T-helper 17 cell (primary cell): ENCODE results near the gene RAD50. TPM values are rescaled to one million over a fixed set of nuclear protein-coding genes. Genes with fewer than 3 reads are reported as not detected.

Experiments used
- ATAC-seq: fragments of 150-1000 bp; cut with Tn5 transposase; 2 replicates; pipeline ENCODE4 v1.10.0; 2021; ENCODE audit warnings: mild to moderate bottlenecking, moderate library complexity
- DNase-seq, 3 donors: peaks; one replicate each; pipeline versions ENCODE4 v3.0.0 to v3.0.0-alpha.2; 2020 to 2021
- H3K9me3 ChIP-seq: one replicate; pipeline ENCODE4 v1.7.0; 2013; ENCODE audit warnings: low read length, mild to moderate bottlenecking; ENCODE audit not compliant: control insufficient read depth, poor library complexity, severe bottlenecking
- H3K27ac Mint-ChIP-seq: one replicate; pipeline ENCODE4 v1.8.0; 2022; ENCODE audit warnings: mild to moderate bottlenecking, moderate library complexity, mixed read lengths
- H3K27me3 Mint-ChIP-seq: one replicate; pipeline ENCODE4 v1.8.0; 2022; ENCODE audit warnings: mixed read lengths
- H3K36me3 Mint-ChIP-seq: one replicate; pipeline ENCODE4 v1.8.0; 2022; ENCODE audit warnings: low read depth, mixed read lengths
- H3K4me1 Mint-ChIP-seq: one replicate; pipeline ENCODE4 v1.8.0; 2022; ENCODE audit warnings: mild to moderate bottlenecking, mixed read lengths
- H3K4me3 Mint-ChIP-seq: one replicate; pipeline ENCODE4 v1.8.0; 2022; ENCODE audit warnings: mild to moderate bottlenecking, moderate library complexity, mixed read lengths
- total RNA-seq, 4 donors: library from RNA in 2 of 4; stranded (reverse) in 2 of 4; gene quantifications; one replicate each; pipeline ENCODE4 v1.2.3 and lab custom pipeline; 2022 to 2026

RAD50 gene
- total RNA-seq, 2 donors from 2014 or later, result 20.4 to 22.2 TPM

- Mint-ChIP-seq H3K36me3 (peaks cover 2% of the 10 kb centered on the region), H3K27ac (no peak overlapping the region), H3K27me3 (peaks cover 8% of the 10 kb centered on the region), H3K4me1 (no peaks in the 10 kb centered on the region), H3K4me3 (no peak overlapping the region)
- ATAC-seq (no peak), DNase-seq (no peak)
- H3K9me3 ChIP-seq, result no peaks in the 10 kb centered on the region
Measured at GRCh38 chr5:132671000-132671399, 114.2 kb downstream of the RAD50 start.

- peaks cover 4% of the 10 kb centered on the region for H3K27me3 Mint-ChIP-seq
- H3K4me1 Mint-ChIP-seq, result no peaks in the 10 kb centered on the region
- peaks cover 3% of the 10 kb centered on the region for H3K36me3 Mint-ChIP-seq
- H3K9me3 ChIP-seq, result no peaks in the 10 kb centered on the region
- ATAC-seq (no peak), DNase-seq (no peak)
- no peak overlapping the region for H3K27ac Mint-ChIP-seq
- H3K4me3 Mint-ChIP-seq, result no peak overlapping the region
Measured at GRCh38 chr5:132673488-132673887, 116.7 kb downstream of the RAD50 start.

- no peak for ATAC-seq
- H3K9me3 ChIP-seq, result no peaks in the 10 kb centered on the region
- peak within 1 kb of the TSS; percentile 39 for H3K4me3 Mint-ChIP-seq
- H3K4me1 Mint-ChIP-seq, result no peaks in the 10 kb centered on the region
- H3K27ac Mint-ChIP-seq, result peak within 1 kb of the TSS; percentile 51
- H3K27me3 Mint-ChIP-seq, result peaks cover 4% of the 10 kb centered on the region
- no peak for DNase-seq
- peaks cover 3% of the 10 kb centered on the region for H3K36me3 Mint-ChIP-seq
Measured at GRCh38 chr5:132673939-132674630, 117.3 kb downstream of the RAD50 start, which contains the start of gene IL4. TSS of gene IL4 (plus strand) at chr5:132673989. CDS start at chr5:132674051, 62 bp downstream.

GRCh38 chr5:132674671-132675506 lies 118.1 kb downstream of the RAD50 start:
- Mint-ChIP-seq H3K4me3 (peak overlapping the region; percentile 39), H3K4me1 (no peaks in the 10 kb centered on the region), H3K27ac (peak overlapping the region; percentile 51), H3K36me3 (peaks cover 3% of the 10 kb centered on the region), H3K27me3 (peaks cover 4% of the 10 kb centered on the region)
- ATAC-seq, result no peak
- H3K9me3 ChIP-seq, result no peaks in the 10 kb centered on the region
- DNase-seq, result no peak

GRCh38 chr5:132675936-132676689 lies 119.3 kb downstream of the RAD50 start:
- no peak for ATAC-seq
- Mint-ChIP-seq H3K4me3 (no peak overlapping the region), H3K27ac (no peak overlapping the region)

GRCh38 chr5:132677191-132677590 lies 120.4 kb downstream of the RAD50 start:
- no peak for DNase-seq
- Mint-ChIP-seq H3K27me3 (peaks cover 4% of the 10 kb centered on the region), H3K4me1 (peaks cover 3% of the 10 kb centered on the region)

More at GRCh38 chr5:132675936-132676689, 119.3 kb downstream of the RAD50 start:
- Mint-ChIP-seq H3K27me3 (peaks cover 4% of the 10 kb centered on the region), H3K36me3 (peaks cover 3% of the 10 kb centered on the region), H3K4me1 (no peaks in the 10 kb centered on the region)
- no peak for DNase-seq
- no peaks in the 10 kb centered on the region for H3K9me3 ChIP-seq

GRCh38 chr5:132677682-132678400 lies 121.1 kb downstream of the RAD50 start:
- Mint-ChIP-seq H3K36me3 (peaks cover 5% of the 10 kb centered on the region), H3K4me3 (peak overlapping the region; percentile 15), H3K27ac (no peak overlapping the region), H3K4me1 (peaks cover 3% of the 10 kb centered on the region), H3K27me3 (peaks cover 4% of the 10 kb centered on the region)
- no peak for ATAC-seq
- DNase-seq, result no peak
- no peaks in the 10 kb centered on the region for H3K9me3 ChIP-seq

More at GRCh38 chr5:132677191-132677590, 120.4 kb downstream of the RAD50 start:
- ATAC-seq, result no peak
- Mint-ChIP-seq H3K27ac (no peak overlapping the region), H3K36me3 (peaks cover 5% of the 10 kb centered on the region), H3K4me3 (no peak overlapping the region)
- H3K9me3 ChIP-seq, result no peaks in the 10 kb centered on the region

GRCh38 chr5:132678735-132679134 lies 122.0 kb downstream of the RAD50 start:
- H3K4me1 Mint-ChIP-seq, result peaks cover 3% of the 10 kb centered on the region
- DNase-seq (no peak), ATAC-seq (no peak)
- H3K36me3 Mint-ChIP-seq, result peaks cover 5% of the 10 kb centered on the region
- no peak overlapping the region for H3K4me3 Mint-ChIP-seq
- peaks cover 4% of the 10 kb centered on the region for H3K27me3 Mint-ChIP-seq
- H3K9me3 ChIP-seq, result no peaks in the 10 kb centered on the region
- H3K27ac Mint-ChIP-seq, result no peak overlapping the region

- H3K27me3 Mint-ChIP-seq, result peaks cover 4% of the 10 kb centered on the region
- H3K4me1 Mint-ChIP-seq, result peaks cover 3% of the 10 kb centered on the region
- DNase-seq (no peak), ATAC-seq (no peak)
- H3K4me3 Mint-ChIP-seq, result no peak overlapping the region
- H3K27ac Mint-ChIP-seq, result no peak overlapping the region
- H3K36me3 Mint-ChIP-seq, result peaks cover 5% of the 10 kb centered on the region
- H3K9me3 ChIP-seq, result no peaks in the 10 kb centered on the region
Measured at GRCh38 chr5:132679166-132679565, 122.4 kb downstream of the RAD50 start.

- H3K36me3 Mint-ChIP-seq, result peaks cover 5% of the 10 kb centered on the region
- peaks cover 4% of the 10 kb centered on the region for H3K27me3 Mint-ChIP-seq
- H3K4me3 Mint-ChIP-seq, result no peak overlapping the region
- peaks cover 3% of the 10 kb centered on the region for H3K4me1 Mint-ChIP-seq
- no peak for DNase-seq
- no peak overlapping the region for H3K27ac Mint-ChIP-seq
- ATAC-seq, result no peak
- no peaks in the 10 kb centered on the region for H3K9me3 ChIP-seq
Measured at GRCh38 chr5:132679717-132680380, 123.1 kb downstream of the RAD50 start.

GRCh38 chr5:132680780-132681475 lies 124.2 kb downstream of the RAD50 start:
- peaks cover 7% of the 10 kb centered on the region for H3K4me1 Mint-ChIP-seq
- peaks cover 5% of the 10 kb centered on the region for H3K36me3 Mint-ChIP-seq
- H3K27me3 Mint-ChIP-seq, result peaks cover 4% of the 10 kb centered on the region
- no peak overlapping the region for H3K27ac Mint-ChIP-seq
- DNase-seq (no peak), ATAC-seq (no peak)
- no peak overlapping the region for H3K4me3 Mint-ChIP-seq
- no peaks in the 10 kb centered on the region for H3K9me3 ChIP-seq

- Mint-ChIP-seq H3K36me3 (peaks cover 2% of the 10 kb centered on the region), H3K27me3 (peaks cover 3% of the 10 kb centered on the region), H3K4me3 (no peak overlapping the region), H3K27ac (no peak overlapping the region), H3K4me1 (peaks cover 7% of the 10 kb centered on the region)
- no peak for DNase-seq
- ATAC-seq, result no peak
- H3K9me3 ChIP-seq, result no peaks in the 10 kb centered on the region
Measured at GRCh38 chr5:132681476-132681831, 124.7 kb downstream of the RAD50 start.
